CD4-positive, alpha-beta T cell (primary cell): ENCODE data around the gene NUMA1. TPM values are rescaled to one million over a fixed set of nuclear protein-coding genes. Genes with fewer than 3 reads are reported as not detected.
A peak's percentile ranks its signal among the peaks of the same experiment; 100 is the strongest.

Experiments
- ATAC-seq: fragments of 200-7000 bp; cut with Tn5 transposase; one replicate; pipeline ENCODE4 v1.10.0; 2022; ENCODE audit warnings: mild to moderate bottlenecking; ENCODE audit not compliant: poor library complexity
- CTCF ChIA-PET: fragments of 350-600 bp; sonication (Branson Sonifier 250); formaldehyde crosslinking; loops from one replicate; lab custom pipeline; 2021; ENCODE audit warnings: antibody characterized with exemption, inconsistent platforms; lab: Charles Lee
- POLR2A ChIA-PET: fragments of 350-600 bp; sonication (Branson Sonifier 250); formaldehyde crosslinking; loops from one replicate; lab custom pipeline; 2021; ENCODE audit warnings: antibody characterized with exemption, inconsistent platforms; lab: Charles Lee
- DNase-seq, 14 experiments: peaks; one replicate each; pipeline ENCODE4 v3.0.0-alpha.2; 2013 to 2020; ENCODE audit warnings: mixed read lengths in 2 of 14
- H3K27ac ChIP-seq, 2 donors: one replicate each; pipeline versions ENCODE4 v1.5.1 to v1.7.0; 2013; ENCODE audit warnings: low read length in 2 of 2, low read depth in 1 of 2, mild to moderate bottlenecking in 1 of 2
- H3K27me3 ChIP-seq, 2 experiments: 1 replicate in 1 of 2; 2 replicates in 1 of 2; pipeline versions ENCODE4 v1.6.1 to v1.7.0; 2013; ENCODE audit warnings: low read length in 2 of 2, control low read depth in 1 of 2, mild to moderate bottlenecking in 1 of 2, moderate library complexity in 1 of 2; ENCODE audit not compliant: insufficient read depth in 2 of 2, control insufficient read depth in 1 of 2
- H3K36me3 ChIP-seq: one replicate; pipeline ENCODE4 v1.6.1; 2013; ENCODE audit warnings: low read length, control low read depth; ENCODE audit not compliant: insufficient read depth
- H3K4me1 ChIP-seq: one replicate; pipeline ENCODE4 v1.6.1; 2013; ENCODE audit warnings: low read length, control low read depth; ENCODE audit not compliant: insufficient read depth
- H3K4me3 ChIP-seq: one replicate; pipeline ENCODE4 v1.5.1; 2013; ENCODE audit warnings: mild to moderate bottlenecking, low read length, moderate library complexity
- H3K9me3 ChIP-seq, 2 experiments: 1 replicate in 1 of 2; 2 replicates in 1 of 2; pipeline versions ENCODE4 v1.6.1 to v1.7.0; 2013; ENCODE audit warnings: low read length in 2 of 2, mild to moderate bottlenecking in 2 of 2, control low read depth in 1 of 2, moderate library complexity in 1 of 2; ENCODE audit not compliant: control insufficient read depth in 1 of 2, insufficient read depth in 1 of 2
- H3K27ac Mint-ChIP-seq: one replicate; pipeline ENCODE4 v1.8.0; 2020; ENCODE audit warnings: mixed read lengths
- H3K27me3 Mint-ChIP-seq: one replicate; pipeline ENCODE4 v1.8.0; 2021; ENCODE audit warnings: mixed read lengths
- H3K36me3 Mint-ChIP-seq: one replicate; pipeline ENCODE4 v1.8.0; 2021; ENCODE audit warnings: low read depth, mixed read lengths
- H3K4me1 Mint-ChIP-seq: one replicate; pipeline ENCODE4 v1.8.0; 2021; ENCODE audit warnings: low read depth, mixed read lengths
- H3K4me3 Mint-ChIP-seq: one replicate; pipeline ENCODE4 v1.8.0; 2020; ENCODE audit warnings: mild to moderate bottlenecking, mixed read lengths
- H3K9me3 Mint-ChIP-seq: one replicate; pipeline ENCODE4 v1.8.0; 2020; ENCODE audit warnings: mixed read lengths
- intact Hi-C, 2 experiments: fragments of 100-400 bp; cut with DNase I in 1 of 2; cut with micrococcal nuclease in 1 of 2; formaldehyde crosslinking; loops; one replicate each; pipeline versions ENCODE4 v1.15.1 to v1.9.0; 2023 to 2025; cut with DNase I, micrococcal nuclease
- total RNA-seq, 174 experiments: library from RNA in 2 of 174; stranded (reverse) in 2 of 174; gene quantifications; one replicate each; pipeline ENCODE4 v1.2.3 and lab custom pipeline; 2021 to 2026
- TF ChIP-seq, protein P1 (sequence below): fragments of 200-600 bp; IDR thresholded peaks from one replicate; pipeline ENCODE4 v1.8.0; 2022; ENCODE audit warnings: antibody characterized with exemption, mild to moderate bottlenecking

NUMA1 gene
- total RNA-seq, 2 experiments from 2014 or later: 191 to 197 TPM

DNA sequence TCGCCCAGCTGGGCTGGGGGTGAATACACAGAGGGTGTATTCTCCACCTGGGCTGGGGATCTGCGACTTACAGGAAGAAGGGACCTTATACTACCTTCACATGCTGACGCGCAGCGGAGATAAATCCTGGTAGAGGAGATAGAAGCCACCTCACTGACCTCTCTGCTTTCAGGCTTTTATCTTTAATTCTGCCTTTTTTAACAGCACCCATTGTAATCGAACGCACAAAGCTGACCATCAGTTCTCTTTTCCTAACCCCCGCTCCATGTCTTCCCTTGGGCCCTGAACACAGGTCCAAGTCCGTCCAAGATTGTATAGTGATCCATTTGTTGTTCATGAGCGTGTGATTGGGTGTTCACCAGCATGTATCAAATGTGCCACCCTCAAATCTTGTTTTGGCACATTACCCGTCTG, 23.4 kb upstream of the NUMA1 start:
- Histone ChIP-seq H3K9me3 (no peaks in the 10 kb centered on the region), H3K4me1 (peaks cover 34% of the 10 kb centered on the region), H3K27me3 (no peaks in the 10 kb centered on the region), H3K36me3 (peaks cover 20% of the 10 kb centered on the region), H3K27ac (peak overlapping the region; percentile 79 to 92), H3K4me3 (peak overlapping the region; percentile 93)
- Mint-ChIP-seq H3K9me3 (no peaks in the 10 kb centered on the region), H3K27me3 (no peaks in the 10 kb centered on the region), H3K27ac (peak overlapping the region; percentile 98), H3K4me1 (peaks cover 49% of the 10 kb centered on the region), H3K36me3 (peaks cover 51% of the 10 kb centered on the region), H3K4me3 (peak overlapping the region; percentile 91)
- ChIA-PET CTCF (no interaction called here), POLR2A (interaction anchor here (4.3 kb wide), 1 partner anchor 9 kb away, joined by 19 read pairs; the partner anchor contains the start of gene ANAPC15)
- ATAC-seq: no peak
- intact Hi-C loops: loop anchor here (1.0 to 10.0 kb wide), 4 partner anchors 9 to 309 kb away; partner anchors contain the start of genes ANAPC15 (in 2 of the 2), LRRC51 (in 1 of the 2), NUMA1 (in 1 of the 2) and RNF121 (in 1 of the 2)
- DNase-seq: no peak
- TF ChIP-seq, protein P1, sequence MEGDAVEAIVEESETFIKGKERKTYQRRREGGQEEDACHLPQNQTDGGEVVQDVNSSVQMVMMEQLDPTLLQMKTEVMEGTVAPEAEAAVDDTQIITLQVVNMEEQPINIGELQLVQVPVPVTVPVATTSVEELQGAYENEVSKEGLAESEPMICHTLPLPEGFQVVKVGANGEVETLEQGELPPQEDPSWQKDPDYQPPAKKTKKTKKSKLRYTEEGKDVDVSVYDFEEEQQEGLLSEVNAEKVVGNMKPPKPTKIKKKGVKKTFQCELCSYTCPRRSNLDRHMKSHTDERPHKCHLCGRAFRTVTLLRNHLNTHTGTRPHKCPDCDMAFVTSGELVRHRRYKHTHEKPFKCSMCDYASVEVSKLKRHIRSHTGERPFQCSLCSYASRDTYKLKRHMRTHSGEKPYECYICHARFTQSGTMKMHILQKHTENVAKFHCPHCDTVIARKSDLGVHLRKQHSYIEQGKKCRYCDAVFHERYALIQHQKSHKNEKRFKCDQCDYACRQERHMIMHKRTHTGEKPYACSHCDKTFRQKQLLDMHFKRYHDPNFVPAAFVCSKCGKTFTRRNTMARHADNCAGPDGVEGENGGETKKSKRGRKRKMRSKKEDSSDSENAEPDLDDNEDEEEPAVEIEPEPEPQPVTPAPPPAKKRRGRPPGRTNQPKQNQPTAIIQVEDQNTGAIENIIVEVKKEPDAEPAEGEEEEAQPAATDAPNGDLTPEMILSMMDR: no peak

- Histone ChIP-seq H3K27ac (peak within 1 kb of the TSS; percentile 88 to 93), H3K9me3 (no peaks in the 10 kb centered on the region), H3K27me3 (no peaks in the 10 kb centered on the region), H3K4me3 (peak within 1 kb of the TSS; percentile 93), H3K36me3 (peaks cover 26% of the 10 kb centered on the region), H3K4me1 (peaks cover 34% of the 10 kb centered on the region)
- POLR2A ChIA-PET: interaction anchor here (1.1 to 4.3 kb wide), 4 partner anchors 9 to 175 kb away, joined by 4 to 19 read pairs (median 8); partner anchors contain the start of genes ANAPC15, RNF121 and XNDC1N
- Mint-ChIP-seq H3K36me3 (peaks cover 57% of the 10 kb centered on the region), H3K4me1 (peaks cover 49% of the 10 kb centered on the region), H3K27me3 (no peaks in the 10 kb centered on the region), H3K27ac (peak within 1 kb of the TSS; percentile 98), H3K4me3 (peak within 1 kb of the TSS; percentile 91), H3K9me3 (no peaks in the 10 kb centered on the region)
- DNase-seq: peak; percentile 94 to 98 (median 97)
- CTCF ChIA-PET: interaction anchor here (3.8 to 8.4 kb wide), 2 partner anchors 12 to 78 kb away, joined by 21 to 33 read pairs; no protein-coding TSS in a partner anchor
- TF ChIP-seq, protein P1: peak; percentile 36
- intact Hi-C loops: loop anchor here (1.0 to 10.0 kb wide), 3 partner anchors 9 to 308 kb away; partner anchors contain the start of genes ANAPC15 (in 2 of the 2), LRRC51 (in 1 of the 2) and NUMA1 (in 1 of the 2)
- ATAC-seq: peak; percentile 95
Observed at GRCh38 chr11:72102946-72103753, 22.8 kb upstream of the NUMA1 start, which contains the start of gene LAMTOR1. TSS of gene LAMTOR1 (minus strand) at chr11:72103297. CDS start at chr11:72103224, 73 bp downstream.

- Histone ChIP-seq H3K9me3 (no peaks in the 10 kb centered on the region), H3K4me3 (peak overlapping the region; percentile 93), H3K27ac (peak overlapping the region; percentile 88 to 93), H3K4me1 (peaks cover 34% of the 10 kb centered on the region), H3K27me3 (no peaks in the 10 kb centered on the region), H3K36me3 (peaks cover 27% of the 10 kb centered on the region)
- intact Hi-C loops: loop anchor here in 1 of 2 experiments (10.0 kb wide), 1 partner anchor 308 kb away; no protein-coding TSS in a partner anchor
- Mint-ChIP-seq H3K27me3 (no peaks in the 10 kb centered on the region), H3K27ac (peak overlapping the region; percentile 98), H3K4me1 (peaks cover 49% of the 10 kb centered on the region), H3K9me3 (no peaks in the 10 kb centered on the region), H3K36me3 (peaks cover 58% of the 10 kb centered on the region), H3K4me3 (peak overlapping the region; percentile 91)
- TF ChIP-seq, protein P1: no peak
- ATAC-seq (no peak), DNase-seq (no peak)
- ChIA-PET CTCF (interaction anchor here (1.3 to 8.4 kb wide), 3 partner anchors 12 to 77 kb away, joined by 3 to 33 read pairs (median 21); no protein-coding TSS in a partner anchor), POLR2A (interaction anchor here (0.7 to 4.3 kb wide), 5 partner anchors 10 to 174 kb away, joined by 3 to 19 read pairs (median 6); partner anchors contain the start of genes ANAPC15, RNF121 and XNDC1N)
Observed at GRCh38 chr11:72102631-72102945, 22.2 kb upstream of the NUMA1 start.
